ENCODE measurements around the gene MBD3.

MBD3 gene

DNA sequence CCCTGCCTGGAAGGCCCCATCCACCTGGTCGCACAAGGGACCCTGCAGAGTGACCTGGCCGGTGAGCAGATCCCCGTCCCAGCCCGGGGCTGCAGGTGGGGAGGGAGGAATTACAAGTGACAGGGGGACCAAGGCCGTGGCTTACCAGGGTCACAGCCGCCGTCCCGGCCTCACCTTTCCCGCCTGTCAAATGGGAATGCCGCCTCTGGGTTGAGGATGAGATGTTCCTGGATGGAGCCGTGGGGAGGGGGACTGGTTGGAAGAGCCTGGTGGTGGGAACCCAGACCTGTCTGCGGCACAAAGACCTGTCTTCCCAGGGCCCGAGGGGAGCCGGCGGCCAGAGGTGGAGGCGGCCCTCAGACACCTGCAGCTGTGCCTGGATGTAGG lies 63.2 kb downstream of the MBD3 start:
- no peak overlapping the region for H3K9ac ChIP-seq (ENCODE audit: low read length)
- no peak for DNase-seq (ENCODE audit: low read depth)
- H3K4me1 ChIP-seq (ENCODE audit: control insufficient read depth, insufficient read depth, low read length) = no peaks in the 10 kb centered on the region
- H3K27me3 ChIP-seq (replicated peaks; ENCODE audit: control insufficient read depth, insufficient read depth, low read length) = peaks cover 19% of the 10 kb centered on the region
- no peaks in the 10 kb centered on the region for H3K36me3 ChIP-seq (ENCODE audit: control insufficient read depth, insufficient read depth, low read length, severe bottlenecking)
- no peaks in the 10 kb centered on the region for H3K9me3 ChIP-seq (ENCODE audit: control insufficient read depth, low read length)
- H3K4me3 ChIP-seq (ENCODE audit: low read length) = no peak overlapping the region

DNA sequence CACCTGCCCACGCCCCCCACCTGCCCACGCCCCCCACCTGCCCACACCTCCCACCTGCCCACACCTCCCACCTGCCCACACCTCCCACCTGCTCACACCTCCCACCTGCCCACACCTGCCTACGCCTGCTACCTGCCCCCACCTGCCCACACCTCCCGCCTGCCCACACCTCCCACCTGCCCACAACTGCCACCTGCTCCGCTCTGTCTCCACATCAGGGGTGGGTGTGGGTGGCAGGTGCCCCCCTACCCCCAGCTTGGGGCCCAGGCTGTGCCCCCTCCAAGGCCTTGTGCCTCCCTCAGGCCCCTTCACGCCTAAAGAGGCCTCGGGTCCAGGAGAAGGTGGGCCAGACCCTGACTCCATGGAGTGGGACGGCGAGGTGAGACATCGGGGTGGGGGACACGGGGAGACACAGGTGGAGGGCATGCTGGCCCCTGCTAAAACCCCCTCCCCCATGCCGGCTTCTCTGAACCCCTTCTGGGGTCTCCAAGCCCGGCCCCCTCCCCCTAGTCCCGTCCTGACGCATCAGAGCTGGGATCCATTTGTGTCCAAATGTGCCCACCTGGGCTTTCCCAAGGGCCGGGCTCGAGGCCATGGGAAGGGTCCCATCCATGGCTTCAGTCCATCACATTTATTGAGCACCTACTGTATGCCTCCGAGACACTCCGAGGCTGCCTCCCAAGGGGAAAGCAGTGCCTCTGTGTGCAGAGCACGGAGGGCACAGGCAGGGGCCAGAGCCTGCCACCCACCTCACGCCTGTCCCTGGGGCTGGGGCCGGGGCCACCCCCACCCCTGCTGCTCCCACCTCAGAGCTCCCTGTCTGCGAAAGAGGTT lies 63.9 kb downstream of the MBD3 start:
- Histone ChIP-seq H3K27me3 (replicated peaks; ENCODE audit: control insufficient read depth, insufficient read depth, low read length) (peaks cover 23% of the 10 kb centered on the region), H3K36me3 (ENCODE audit: control insufficient read depth, insufficient read depth, low read length, severe bottlenecking) (no peaks in the 10 kb centered on the region), H3K4me1 (ENCODE audit: control insufficient read depth, insufficient read depth, low read length) (no peaks in the 10 kb centered on the region), H3K9me3 (ENCODE audit: control insufficient read depth, low read length) (no peaks in the 10 kb centered on the region), H3K9ac (ENCODE audit: low read length) (no peak overlapping the region), H3K4me3 (ENCODE audit: low read length) (no peak overlapping the region)
- DNase-seq (ENCODE audit: low read depth) = no peak

DNA sequence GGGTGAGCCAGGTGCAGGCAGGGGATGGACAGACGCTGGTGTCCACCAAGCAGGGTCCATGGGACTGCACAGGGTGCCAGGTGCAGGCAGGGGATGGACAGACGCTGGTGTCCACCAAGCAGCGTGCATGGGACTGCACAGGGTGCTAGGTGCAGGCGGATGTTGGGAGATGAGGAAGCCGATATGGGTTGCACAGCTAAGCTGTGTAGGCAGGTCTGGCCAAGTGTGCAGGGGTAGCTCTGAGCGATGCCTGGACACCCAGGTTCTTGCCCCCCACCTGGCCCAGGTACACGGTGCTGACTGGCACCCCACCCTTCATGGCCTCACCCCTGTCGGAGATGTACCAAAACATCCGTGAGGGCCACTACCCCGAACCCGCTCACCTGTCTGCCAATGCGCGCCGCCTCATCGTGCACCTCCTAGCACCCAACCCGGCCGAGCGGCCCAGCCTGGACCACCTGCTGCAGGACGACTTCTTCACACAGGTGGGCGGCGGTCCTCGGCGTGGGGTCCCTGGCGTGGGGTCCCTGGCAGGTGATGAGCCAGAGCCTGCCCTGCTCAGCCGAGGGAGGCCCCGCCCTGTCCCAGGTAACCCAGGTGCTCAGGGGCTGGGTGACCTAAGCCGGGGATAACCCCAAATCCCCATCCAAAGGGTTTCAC lies 64.9 kb downstream of the MBD3 start:
- Histone ChIP-seq H3K36me3 (ENCODE audit: control insufficient read depth, insufficient read depth, low read length, severe bottlenecking) (no peaks in the 10 kb centered on the region), H3K4me3 (ENCODE audit: low read length) (no peak overlapping the region), H3K4me1 (ENCODE audit: control insufficient read depth, insufficient read depth, low read length) (no peaks in the 10 kb centered on the region), H3K9me3 (ENCODE audit: control insufficient read depth, low read length) (no peaks in the 10 kb centered on the region), H3K9ac (ENCODE audit: low read length) (no peak overlapping the region), H3K27me3 (replicated peaks; ENCODE audit: control insufficient read depth, insufficient read depth, low read length) (peaks cover 32% of the 10 kb centered on the region)
- DNase-seq (ENCODE audit: low read depth) = no peak

DNA sequence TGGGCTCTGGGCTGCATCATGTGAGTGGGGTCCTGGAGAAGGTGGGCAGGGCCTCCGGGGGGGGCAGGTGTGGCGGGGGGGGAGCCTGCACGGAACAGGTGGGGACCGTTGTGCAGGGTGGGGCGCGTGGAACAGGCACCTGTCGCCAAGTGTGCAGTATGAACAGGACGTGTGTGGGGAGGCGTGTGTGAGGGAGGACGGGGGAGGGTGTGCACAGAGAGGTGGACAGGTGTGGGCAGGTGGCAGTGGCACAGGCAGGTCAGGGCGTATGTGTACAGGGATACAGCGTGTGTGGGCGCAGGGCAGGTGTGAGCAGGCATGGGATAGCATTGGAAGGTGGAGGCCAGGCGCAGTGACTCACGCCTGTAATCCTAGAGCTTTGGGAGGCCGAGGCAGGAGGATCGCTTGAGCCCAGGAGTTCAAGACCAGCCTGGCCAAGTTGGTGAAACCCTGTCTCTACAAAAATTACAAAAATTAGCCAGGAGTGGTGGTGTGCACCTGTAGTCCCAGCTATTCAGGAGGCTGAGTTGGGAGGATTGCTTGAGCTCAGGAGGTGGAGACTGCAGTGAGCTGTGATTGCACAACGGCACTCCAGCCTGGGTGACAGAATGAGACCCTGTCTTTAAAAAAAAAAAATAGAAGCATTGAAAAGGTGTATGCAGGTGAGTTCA lies 65.6 kb downstream of the MBD3 start:
- H3K4me1 ChIP-seq (ENCODE audit: control insufficient read depth, insufficient read depth, low read length) = no peaks in the 10 kb centered on the region
- H3K27me3 ChIP-seq (replicated peaks; ENCODE audit: control insufficient read depth, insufficient read depth, low read length) = peaks cover 35% of the 10 kb centered on the region
- H3K36me3 ChIP-seq (ENCODE audit: control insufficient read depth, insufficient read depth, low read length, severe bottlenecking) = no peaks in the 10 kb centered on the region
- no peaks in the 10 kb centered on the region for H3K9me3 ChIP-seq (ENCODE audit: control insufficient read depth, low read length)
- DNase-seq (ENCODE audit: low read depth) = no peak
- no peak overlapping the region for H3K4me3 ChIP-seq (ENCODE audit: low read length)
- no peak overlapping the region for H3K9ac ChIP-seq (ENCODE audit: low read length)

DNA sequence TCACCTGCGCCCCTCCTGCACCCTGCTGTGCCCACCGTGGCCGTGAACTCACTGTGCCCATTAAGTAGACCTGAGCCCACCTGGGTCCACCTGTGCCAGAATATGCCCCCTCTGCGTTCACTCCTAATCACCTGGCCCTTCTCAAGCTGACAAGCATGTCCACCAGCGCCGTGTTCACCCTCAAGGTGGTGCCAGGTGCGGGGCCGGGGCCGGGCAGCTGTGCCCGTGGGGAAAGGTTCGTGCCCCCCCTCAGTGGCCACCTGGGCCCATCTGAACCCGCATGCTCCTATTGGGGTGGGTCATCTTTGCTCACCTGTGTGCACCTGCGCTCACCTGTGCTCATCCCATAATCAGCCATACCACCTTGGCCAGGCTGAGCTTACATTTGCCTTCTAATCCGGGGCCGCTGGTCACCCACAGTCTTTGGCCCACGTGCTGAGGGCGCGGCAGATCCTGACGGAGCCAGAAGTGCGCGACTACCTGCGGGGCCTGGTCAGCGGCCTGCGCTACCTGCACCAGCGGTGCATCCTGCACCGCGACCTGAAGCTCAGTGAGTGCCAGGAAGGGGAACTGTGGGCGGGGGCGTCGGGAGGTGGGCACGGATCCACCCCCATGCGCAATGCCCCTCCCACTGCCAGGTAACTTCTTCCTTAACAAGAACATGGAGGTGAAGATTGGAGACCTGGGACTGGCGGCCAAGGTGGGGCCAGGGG lies 66.4 kb downstream of the MBD3 start:
- Histone ChIP-seq H3K36me3 (ENCODE audit: control insufficient read depth, insufficient read depth, low read length, severe bottlenecking) (no peaks in the 10 kb centered on the region), H3K9me3 (ENCODE audit: control insufficient read depth, low read length) (no peaks in the 10 kb centered on the region), H3K9ac (ENCODE audit: low read length) (no peak overlapping the region), H3K4me3 (ENCODE audit: low read length) (no peak overlapping the region), H3K27me3 (replicated peaks; ENCODE audit: control insufficient read depth, insufficient read depth, low read length) (peaks cover 35% of the 10 kb centered on the region), H3K4me1 (ENCODE audit: control insufficient read depth, insufficient read depth, low read length) (no peaks in the 10 kb centered on the region)
- no peak for DNase-seq (ENCODE audit: low read depth)

DNA sequence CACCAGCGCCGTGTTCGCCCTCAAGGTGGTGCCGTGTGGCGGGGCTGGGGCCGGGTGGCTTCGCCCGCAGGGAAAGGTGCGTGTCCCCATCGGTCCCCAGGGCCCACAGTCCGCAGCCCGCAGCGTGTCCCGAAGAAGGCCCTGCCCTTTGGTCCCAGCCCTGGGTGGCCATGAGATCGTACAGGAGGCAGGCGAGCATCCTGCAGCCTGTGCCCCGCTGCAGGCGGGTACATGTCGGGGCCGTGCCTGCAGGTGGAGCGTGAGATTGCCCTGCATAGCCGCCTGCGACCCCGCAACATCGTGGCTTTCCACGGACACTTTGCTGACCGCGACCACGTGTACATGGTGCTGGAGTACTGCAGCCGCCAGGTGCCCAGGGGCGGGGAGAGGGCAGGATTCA lies 67.3 kb downstream of the MBD3 start:
- no peak for DNase-seq (ENCODE audit: low read depth)
- Histone ChIP-seq H3K4me3 (ENCODE audit: low read length) (no peak overlapping the region), H3K4me1 (ENCODE audit: control insufficient read depth, insufficient read depth, low read length) (no peaks in the 10 kb centered on the region), H3K9ac (ENCODE audit: low read length) (no peak overlapping the region), H3K9me3 (ENCODE audit: control insufficient read depth, low read length) (no peaks in the 10 kb centered on the region), H3K27me3 (replicated peaks; ENCODE audit: control insufficient read depth, insufficient read depth, low read length) (peaks cover 35% of the 10 kb centered on the region), H3K36me3 (ENCODE audit: control insufficient read depth, insufficient read depth, low read length, severe bottlenecking) (no peaks in the 10 kb centered on the region)

DNA sequence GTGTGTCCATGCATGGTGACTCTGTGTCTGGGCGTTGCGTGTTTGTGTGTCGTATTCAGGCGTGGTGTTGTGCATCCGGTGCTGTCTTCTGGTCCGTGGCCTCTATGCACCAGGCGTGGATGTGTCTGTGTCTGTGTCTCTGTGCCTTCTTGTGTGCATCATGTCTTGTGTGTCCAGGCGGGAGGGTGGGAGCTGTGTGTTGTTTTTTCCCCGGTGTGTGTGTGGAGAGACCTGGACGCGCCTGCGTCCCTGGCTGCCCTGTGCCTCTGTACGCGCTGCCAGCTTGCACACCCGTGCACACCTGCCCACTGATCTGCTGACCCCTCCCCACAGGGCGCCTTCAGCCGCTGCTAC lies 67.7 kb downstream of the MBD3 start:
- H3K9me3 ChIP-seq (ENCODE audit: control insufficient read depth, low read length) = no peaks in the 10 kb centered on the region

DNA sequence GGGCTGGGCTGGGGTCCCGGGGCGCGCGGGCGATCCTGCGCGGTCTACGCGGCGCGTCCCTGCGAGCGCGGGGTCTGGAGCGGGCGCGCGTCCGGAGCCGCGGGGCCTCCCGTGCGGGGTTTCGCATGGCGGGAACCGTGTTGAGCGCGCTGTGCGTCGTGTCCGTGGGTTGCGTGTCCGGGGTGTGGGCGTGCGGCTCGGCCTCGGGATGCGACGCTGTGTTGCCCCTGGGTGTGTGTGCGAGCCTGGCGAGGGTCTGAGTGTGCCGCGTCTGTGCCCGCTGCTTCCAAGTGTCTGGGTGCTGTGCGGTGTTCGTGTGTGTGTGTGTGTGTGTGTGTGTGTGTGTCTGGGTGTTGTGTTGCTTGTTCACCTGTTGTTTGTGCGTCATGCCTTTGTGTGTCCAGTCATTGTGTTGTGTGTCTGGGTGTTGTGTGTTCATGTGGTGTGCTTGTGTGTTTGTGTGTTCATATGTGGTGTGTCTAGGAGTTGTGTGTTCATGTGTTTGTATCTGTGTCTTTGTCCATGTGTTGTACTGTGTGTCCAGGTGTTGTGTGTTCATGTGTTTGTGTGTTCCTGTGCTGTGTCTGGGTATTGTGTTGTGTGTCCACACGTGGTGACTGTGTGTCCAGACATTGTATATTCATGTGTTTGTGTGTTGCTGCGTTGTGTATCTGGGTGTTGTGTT lies 68.2 kb downstream of the MBD3 start:
- H3K27me3 ChIP-seq (replicated peaks; ENCODE audit: control insufficient read depth, insufficient read depth, low read length) = peaks cover 35% of the 10 kb centered on the region
- H3K4me3 ChIP-seq (ENCODE audit: low read length) = no peak overlapping the region
- no peaks in the 10 kb centered on the region for H3K9me3 ChIP-seq (ENCODE audit: control insufficient read depth, low read length)
- H3K4me1 ChIP-seq (ENCODE audit: control insufficient read depth, insufficient read depth, low read length) = no peaks in the 10 kb centered on the region
- DNase-seq (ENCODE audit: low read depth) = no peak
- H3K9ac ChIP-seq (ENCODE audit: low read length) = no peak overlapping the region
- no peaks in the 10 kb centered on the region for H3K36me3 ChIP-seq (ENCODE audit: control insufficient read depth, insufficient read depth, low read length, severe bottlenecking)

More for the DNA sequence above, 67.7 kb downstream of the MBD3 start:
- no peak for DNase-seq (ENCODE audit: low read depth)
- no peak overlapping the region for H3K9ac ChIP-seq (ENCODE audit: low read length)
- H3K4me1 ChIP-seq (ENCODE audit: control insufficient read depth, insufficient read depth, low read length) = no peaks in the 10 kb centered on the region
- no peaks in the 10 kb centered on the region for H3K36me3 ChIP-seq (ENCODE audit: control insufficient read depth, insufficient read depth, low read length, severe bottlenecking)
- H3K4me3 ChIP-seq (ENCODE audit: low read length) = no peak overlapping the region
- peaks cover 35% of the 10 kb centered on the region for H3K27me3 ChIP-seq (replicated peaks; ENCODE audit: control insufficient read depth, insufficient read depth, low read length)
